ENCODE results near the gene CYP20A1.
"Not testable (repeated sequence)": the region's sequence is repeated elsewhere in the genome, so short reads cannot be mapped to it uniquely, and the experiment has no call there.

Gene CYP20A1, protein sequence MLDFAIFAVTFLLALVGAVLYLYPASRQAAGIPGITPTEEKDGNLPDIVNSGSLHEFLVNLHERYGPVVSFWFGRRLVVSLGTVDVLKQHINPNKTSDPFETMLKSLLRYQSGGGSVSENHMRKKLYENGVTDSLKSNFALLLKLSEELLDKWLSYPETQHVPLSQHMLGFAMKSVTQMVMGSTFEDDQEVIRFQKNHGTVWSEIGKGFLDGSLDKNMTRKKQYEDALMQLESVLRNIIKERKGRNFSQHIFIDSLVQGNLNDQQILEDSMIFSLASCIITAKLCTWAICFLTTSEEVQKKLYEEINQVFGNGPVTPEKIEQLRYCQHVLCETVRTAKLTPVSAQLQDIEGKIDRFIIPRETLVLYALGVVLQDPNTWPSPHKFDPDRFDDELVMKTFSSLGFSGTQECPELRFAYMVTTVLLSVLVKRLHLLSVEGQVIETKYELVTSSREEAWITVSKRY

DNA sequence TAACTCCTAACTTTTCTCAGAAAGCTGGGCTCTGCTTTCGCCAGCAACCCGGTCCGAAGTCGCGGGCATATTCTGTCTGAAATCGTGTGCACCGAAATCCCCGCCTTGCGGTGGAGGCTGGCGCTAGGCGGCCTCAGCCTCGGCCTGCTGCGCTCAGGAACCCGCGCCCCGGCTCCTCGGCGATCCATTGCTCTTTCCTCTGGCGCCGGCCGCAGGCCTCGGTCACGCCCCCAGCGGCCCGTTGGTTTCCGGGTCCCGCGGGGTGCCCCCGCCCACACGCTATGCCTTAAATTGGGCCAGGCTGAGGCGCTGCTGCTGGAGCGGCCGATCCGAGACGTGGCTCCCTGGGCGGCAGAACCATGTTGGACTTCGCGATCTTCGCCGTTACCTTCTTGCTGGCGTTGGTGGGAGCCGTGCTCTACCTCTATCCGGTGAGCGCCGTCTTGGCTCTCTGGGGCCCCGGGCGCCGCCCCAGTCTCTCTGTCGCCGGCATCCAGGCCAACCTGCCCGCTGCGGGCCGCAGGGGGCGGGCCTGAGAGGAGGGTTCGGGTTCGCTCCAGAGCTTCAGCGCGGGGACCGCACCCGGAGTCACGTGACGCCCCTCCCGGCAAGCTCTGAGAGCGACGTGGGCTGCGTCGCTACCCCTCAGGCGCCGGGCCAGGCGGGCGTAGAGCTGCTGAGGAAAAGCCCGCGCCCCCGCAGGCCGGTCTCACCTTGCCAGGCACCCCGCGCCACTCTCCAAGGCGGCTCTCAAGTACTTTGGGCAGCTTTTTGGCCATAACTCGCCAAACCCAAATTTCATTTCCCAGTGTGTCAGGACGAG, at the start of gene CYP20A1:
TSS of gene CYP20A1 (plus strand) at position 315 of the 823 bp plus-strand sequence. CDS start at position 360, 45 bp downstream.
- peak; percentile 90 to 92 for DNase-seq (ENCODE audit: low read depth in 2 of 2)

DNA sequence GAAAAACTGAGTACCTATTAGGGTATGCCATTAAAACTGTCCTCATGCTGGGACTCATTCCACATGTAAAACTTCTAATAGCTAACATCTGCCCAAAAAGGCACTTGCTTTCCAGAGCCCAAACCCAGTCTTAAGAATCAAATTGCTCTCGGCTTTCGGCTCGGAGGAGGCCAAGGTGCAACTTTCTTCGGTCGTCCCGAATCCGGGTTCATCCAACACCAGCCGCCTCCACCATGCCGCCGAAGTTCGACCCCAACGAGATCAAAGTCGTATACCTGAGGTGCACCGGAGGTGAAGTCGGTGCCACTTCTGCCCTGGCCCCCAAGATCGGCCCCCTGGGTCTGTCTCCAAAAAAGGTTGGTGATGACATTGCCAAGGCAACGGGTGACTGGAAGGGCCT, 48.3 kb upstream of the CYP20A1 start:
- DNase-seq (ENCODE audit: low read depth in 2 of 2) = not testable (repeated sequence)

DNA sequence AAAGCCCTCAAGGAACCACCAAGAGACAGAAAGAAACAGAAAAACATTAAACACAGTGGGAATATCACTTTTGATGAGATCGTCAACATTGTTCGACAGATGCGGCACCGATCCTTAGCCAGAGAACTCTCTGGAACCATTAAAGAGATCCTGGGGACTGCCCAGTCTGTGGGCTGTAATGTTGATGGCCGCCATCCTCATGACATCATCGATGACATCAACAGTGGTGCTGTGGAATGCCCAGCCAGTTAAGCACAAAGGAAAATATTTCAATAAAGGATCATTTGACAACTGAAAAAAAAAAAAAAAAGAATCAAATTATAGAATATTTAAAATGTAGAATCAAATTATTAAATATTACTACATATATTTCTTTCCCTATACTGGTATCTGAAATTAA, 47.8 kb upstream of the CYP20A1 start:
- not testable (repeated sequence) for DNase-seq (ENCODE audit: low read depth in 2 of 2)

DNA sequence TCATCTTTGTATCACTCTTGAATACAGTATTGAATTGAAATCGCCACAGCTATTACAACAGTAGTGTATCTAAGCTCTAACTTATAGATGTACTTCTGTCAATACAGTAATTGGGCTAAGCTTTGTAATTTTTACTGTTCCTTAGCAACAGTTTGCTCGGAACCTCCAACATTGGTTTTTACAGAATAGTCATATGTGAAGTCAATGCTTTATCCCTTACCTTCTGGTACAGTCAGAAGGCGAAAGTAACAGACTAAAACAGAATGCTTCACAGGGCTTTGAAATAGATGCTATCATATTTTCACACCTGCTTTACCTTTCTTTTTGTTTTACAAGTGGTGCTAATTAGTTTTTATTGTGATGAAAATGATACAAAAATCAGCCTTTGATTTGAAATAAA, 46.9 kb upstream of the CYP20A1 start:
- DNase-seq (ENCODE audit: low read depth in 2 of 2) = no peak

DNA sequence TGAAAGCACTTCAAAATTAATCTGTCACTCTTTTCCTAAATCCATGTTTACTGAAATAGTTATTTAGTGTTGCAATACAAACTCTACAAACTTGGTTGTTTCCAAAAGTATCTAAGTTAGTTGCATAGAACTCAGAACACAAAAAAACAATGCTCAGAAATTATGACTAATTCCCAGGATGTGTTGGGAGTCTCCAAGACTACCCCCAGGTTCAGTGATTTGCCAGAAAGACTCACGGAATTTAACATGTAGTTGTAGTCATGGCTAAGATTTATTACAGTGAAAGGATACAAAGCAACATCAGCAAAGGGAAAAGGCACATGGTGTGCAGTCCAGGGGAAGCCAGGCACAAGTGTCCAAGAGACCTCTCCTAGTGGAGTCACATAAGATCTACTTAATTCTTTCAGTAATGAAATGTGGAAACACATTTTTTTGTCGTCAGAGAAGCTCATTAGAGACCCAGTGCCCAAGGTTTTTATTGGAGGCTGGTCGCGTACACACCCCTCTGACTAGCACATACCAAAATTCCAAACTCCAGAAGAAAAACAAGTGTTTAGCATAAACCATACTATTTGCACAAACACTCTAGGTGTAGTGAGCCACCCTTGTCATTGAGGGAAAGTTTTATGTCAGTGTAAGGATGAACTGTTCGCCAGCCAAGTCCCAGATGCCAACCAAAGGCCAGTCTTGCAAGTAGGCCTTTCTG, 43.3 kb upstream of the CYP20A1 start:
- DNase-seq (ENCODE audit: low read depth in 2 of 2) = no peak

DNA sequence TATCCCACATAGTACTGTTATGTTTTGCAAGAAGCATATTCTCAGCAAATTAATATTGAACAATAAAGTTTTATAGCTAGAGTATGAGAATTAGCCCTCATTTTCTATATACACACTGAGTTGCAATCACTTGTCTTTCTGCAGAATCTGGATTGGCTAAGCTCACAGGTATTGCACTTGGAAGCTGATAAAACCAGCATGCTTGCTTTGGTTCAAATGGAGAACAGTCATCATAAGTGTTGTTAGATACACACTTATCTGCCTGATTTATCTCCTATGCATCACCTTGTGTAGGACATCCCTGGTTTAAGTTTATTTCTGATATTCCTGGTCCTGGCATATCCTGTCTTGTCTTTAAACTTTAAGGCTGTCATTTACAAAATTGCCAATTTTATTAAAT, 38.0 kb upstream of the CYP20A1 start:
- DNase-seq (ENCODE audit: low read depth in 2 of 2) = no peak

DNA sequence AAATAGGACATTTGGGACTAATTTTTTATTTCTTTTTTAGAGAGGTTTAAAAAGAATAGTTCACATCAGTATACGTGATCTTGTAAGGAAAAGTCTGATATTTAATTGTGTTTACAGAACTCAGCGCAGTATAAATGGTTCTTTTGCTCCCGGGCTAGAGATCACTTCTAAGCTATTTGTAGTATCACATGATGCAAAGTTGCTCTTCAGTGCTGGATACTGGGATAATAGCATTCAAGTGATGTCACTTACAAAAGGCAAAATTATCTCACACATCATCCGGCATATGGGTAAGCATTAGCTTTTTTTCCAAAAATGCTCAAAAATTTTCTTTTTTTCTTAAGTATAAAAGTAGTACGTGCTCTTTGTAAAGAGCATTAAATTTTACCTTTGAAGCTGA, 37.4 kb upstream of the CYP20A1 start:
- DNase-seq (ENCODE audit: low read depth in 2 of 2) = no peak

DNA sequence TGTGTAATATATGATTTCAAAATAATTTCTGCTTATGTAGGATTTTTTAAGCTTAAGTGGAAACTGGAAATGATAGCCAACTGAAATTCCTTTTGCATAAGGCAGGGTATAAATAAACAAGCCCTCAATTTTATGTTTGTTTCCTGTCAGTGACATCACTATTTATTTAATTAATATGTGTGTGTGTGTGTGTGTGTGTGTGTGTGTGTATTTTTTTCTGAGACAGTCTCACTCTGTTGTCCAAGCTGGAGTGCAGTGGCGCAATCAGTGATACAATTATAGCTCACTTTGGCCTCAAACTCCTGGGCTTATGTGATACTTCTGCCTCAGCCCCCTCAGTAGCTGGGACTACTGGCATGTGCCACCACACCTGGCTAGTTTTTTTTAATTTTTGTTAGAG, 29.3 kb upstream of the CYP20A1 start:
- no peak for DNase-seq (ENCODE audit: low read depth in 2 of 2)

DNA sequence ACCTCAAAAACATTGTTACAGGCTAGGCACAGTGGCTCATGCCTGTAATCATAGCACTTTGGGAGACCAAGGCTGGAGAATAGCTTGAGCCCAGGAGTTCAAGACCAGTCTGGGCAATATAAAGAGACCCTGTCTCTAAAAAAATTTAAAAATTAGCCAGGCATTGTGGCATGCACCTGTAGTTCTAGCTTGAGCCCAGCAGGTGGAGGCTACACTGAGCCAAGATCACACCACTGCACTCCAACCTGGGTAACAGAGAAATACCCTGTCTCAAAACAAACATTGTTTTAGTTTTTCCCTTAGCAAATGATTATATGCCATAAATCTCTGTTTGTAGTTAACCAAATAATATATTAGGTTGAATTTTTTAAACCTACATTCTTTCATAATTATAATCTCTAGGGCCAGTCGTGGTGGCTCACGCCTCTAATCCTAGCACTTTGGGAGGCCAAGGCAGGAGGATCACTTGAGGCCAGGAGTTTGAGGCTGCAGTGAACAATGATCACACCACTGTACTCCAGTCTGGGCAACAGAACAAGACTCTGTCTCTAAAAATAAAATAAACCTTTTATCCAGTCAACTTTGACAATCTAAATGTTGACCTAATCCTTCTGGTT, 13.3 kb upstream of the CYP20A1 start:
- no peak for DNase-seq (ENCODE audit: low read depth in 2 of 2)

DNA sequence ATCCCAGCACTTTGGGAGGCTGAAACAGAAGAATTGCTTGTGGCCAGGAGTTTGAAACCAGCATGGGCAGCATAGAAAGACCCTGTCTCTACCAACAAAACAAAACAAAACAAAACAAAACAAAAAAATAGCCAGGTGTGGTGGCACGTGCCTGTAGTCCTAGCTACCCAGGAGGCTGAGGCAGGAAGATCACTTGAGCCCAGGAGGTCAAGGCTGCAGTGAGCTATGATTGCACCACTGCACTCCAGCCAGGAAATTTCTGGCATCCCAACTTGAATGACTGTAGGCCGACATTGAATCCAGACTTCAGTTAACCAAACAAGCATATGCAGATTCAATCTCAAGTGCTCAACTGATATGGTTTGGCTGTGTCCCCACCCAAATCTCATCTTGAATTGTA, 9.1 kb upstream of the CYP20A1 start:
- not testable (repeated sequence) for DNase-seq (ENCODE audit: low read depth in 2 of 2)

DNA sequence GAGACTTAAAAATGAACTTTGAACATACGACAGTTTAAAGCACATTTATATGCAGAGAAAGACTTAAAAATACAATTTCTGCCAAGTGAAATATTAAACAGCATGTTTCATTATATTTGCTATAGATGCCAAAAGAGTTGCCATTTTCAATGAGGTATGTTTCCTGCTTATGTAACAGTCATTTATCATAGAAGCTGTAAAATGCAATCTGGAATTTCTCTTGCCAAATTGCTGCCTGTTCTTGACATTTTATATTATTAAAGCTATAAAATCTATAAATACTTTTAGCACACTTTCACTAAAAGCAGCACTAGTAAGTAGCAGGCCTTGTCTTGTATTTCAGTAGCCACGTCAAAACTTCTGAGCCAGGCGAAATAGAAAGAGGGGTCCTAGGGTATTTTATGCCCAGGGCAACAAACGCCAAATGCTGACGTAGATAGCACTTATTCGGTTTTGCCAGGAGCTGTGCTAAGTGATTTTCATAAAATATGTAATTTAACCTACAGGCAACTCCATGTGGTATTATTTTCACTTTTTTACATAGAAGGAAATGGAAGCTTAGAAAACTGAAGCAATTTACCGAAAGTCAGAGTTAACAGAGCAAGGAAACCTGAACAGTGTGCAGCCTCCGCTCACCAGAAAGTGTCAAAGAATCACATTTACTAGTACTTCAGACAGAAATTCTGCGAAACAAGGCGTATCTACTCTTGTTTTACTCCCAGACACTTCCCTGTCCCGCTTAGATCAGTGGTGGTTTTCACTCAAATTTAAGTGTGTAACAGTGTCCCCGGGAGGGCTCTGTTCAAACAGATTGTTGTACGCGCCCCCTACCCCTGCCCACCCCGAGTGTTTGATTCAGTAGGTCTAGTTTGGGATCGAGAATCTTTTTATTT, 1.2 kb upstream of the CYP20A1 start:
- no peak for DNase-seq (ENCODE audit: low read depth in 2 of 2)

DNA sequence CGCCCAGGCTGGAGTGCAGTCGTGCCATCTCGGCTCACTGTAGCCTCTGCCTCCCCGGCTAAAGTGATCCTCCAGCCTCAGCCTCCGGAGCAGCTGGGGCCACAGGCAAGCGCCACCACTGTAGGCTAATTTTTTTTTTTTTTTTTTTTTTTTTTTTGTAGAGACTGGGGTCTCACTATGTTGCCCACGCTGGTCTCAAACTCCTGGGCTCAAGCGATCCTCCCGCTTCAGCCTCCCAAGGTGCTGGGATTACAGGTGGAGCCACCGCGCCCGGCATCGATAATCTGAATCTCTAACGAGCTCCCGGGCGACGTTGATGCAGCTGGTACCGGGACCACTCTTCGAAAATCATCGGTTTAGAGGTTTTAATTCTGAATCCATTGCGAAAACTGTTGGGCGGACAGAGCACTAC, 520 bp upstream of the CYP20A1 start:
- DNase-seq (ENCODE audit: low read depth in 2 of 2) = no peak

DNA sequence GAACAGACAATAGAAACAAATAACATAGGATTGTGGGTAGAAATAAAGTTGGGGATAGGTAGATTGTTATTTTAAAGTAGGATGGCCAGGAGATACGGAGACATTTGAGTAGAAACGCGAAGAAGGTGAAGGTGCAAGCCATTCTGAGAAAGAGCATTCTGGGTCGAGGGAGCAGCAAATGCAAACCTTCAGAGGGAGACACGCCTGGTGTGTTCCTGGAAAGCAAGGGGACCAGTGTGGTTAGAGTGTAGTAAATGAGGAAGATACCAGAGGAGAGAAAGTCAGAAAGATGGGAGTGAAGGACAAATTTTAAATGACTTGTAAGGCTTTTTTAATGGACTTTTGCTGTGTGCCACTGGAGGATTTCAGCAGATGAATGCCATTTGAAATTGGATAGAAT, 1.7 kb downstream of the CYP20A1 start:
- DNase-seq (ENCODE audit: low read depth in 2 of 2) = no peak

DNA sequence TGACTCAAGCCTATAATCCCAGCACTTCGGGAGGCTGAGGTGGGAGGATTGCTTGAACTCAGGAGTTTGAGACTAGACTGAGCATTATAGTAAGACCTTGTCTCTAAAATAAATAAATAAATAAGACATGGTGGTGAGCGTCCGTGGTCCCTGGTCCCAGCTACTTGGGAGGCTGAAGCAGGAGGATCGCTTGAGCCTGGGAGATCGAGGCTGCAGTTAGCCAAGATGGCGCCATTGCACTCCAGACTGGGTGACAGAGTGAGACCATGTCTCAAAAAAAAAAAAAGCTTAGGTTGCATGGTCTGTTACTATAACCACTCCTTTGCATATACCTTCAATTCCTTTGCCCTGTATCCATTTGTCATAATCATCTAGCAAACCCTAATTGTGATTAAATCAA, 3.7 kb downstream of the CYP20A1 start:
- DNase-seq (ENCODE audit: low read depth in 2 of 2) = no peak

DNA sequence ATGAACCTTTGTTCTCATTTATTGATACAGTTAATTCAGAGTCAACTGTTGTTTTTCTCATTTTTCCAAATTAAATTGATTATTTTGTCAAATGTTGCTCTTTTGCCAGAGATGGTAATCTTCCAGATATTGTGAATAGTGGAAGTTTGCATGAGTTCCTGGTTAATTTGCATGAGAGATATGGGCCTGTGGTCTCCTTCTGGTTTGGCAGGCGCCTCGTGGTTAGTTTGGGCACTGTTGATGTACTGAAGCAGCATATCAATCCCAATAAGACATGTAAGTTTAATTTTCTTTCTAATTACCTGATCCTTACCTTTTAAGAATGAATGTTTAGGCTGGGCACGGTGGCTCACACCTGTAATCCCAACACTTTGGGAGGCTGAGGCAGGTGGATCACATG, 7.8 kb downstream of the CYP20A1 start:
- DNase-seq (ENCODE audit: low read depth in 2 of 2) = no peak

DNA sequence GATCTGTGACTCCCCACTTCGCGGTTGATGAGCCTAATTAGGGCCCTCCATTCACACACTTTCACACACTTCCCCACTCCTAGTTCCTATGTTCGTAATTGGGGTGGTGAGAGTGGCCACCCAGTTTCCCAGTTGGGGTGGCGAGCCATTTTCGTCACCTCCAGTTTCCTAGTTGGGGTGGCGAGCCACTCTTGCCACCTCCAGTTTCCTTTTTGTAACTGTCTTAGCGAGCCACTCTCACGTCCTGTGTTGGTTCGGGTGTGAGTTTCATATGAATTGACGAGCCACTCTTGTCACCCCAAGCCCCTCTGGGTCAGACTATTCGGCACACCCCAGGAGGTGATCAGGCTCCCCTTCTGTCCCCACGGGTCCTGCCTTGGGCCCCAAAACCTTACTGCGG, 14.0 kb downstream of the CYP20A1 start:
- DNase-seq (ENCODE audit: low read depth in 2 of 2) = no peak

DNA sequence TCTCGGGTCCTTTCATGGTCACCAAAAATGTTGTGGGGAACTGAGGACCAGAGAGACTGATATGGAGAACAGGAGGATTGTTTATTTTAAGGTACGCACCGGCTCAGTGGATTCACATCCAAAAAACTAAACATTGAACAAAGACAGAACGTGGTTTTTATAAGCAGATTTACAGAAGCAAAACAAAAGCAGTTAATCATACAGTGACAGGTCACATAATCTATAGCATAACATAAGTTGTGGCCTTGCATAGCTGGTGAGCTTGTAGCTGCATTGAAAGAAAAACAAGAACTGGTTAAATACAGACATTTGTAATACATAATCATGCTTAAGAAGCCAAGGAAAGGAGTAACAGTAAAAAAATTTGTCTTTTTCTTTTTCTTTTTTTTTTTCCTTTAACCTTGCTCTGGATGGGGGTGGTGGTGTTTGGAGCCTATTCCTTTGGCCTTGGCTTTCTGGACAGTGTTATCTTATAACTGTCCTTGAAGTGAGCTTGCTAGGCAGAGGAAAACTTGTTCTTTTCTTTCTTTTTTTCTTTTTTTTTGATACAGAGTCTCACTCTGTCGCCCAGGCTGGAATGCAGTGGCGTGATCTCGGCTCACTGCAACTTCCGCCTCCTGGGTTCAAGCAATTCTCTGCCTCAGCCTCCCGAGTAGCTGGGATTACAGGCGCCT, 14.7 kb downstream of the CYP20A1 start:
- not testable (repeated sequence) for DNase-seq (ENCODE audit: low read depth in 2 of 2)

DNA sequence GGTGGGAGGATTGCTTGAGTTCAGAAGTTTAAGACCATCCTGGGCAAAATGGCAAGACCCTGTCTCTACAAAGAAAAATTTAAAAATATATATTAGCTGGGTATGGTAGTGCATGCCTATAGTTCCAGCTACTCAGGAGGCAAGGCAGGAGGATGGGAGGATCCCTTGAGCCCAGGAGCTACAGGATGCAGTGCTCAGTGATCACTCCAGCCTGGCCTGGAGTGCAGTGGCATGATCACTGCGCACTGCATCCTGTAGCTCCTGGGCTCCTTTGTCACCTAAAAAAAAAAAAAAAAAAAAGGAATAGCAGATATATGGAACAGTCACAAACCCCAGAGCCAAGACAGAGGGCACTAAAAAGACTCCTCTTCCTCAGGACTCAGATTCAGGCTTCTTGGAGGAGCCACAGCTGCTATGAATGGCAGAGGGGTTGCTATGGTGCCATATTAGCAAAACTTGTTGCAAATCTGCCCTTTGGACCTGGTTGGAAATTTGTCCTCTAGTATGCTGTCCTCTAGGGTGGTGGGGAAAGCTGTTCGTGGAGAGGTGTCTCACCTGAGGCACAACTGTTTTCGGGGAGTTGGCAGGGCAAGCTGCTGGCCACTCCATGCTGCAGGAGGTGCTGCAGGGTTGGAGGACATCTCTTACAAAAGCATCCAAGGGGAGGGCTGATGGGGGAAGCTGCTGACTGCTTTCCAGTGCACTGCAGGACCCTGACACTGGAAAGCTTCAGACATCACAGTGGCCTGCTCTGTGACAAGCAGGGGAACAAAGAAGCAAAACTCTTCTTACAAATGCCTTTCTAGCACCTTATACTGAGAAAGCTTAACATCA, 22.7 kb downstream of the CYP20A1 start:
- DNase-seq (ENCODE audit: low read depth in 2 of 2) = no peak

DNA sequence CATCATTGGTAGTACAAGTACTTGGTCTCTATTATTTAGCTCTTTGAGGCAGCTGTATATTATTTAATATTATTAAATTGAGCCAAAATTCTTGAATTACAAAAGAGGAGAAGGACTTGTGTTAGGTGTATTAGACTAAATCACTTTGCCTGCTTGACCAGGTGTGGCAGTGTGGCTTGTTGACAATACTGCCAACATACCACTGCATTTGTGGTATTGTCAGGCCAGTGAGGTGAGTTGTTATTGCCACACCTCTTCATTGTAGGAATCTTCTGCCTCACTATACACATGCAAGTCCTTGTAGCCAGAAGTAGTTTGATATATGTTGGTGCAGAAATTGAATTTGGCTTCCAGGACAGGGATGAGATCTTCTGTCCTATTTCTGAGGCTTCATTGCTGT, 40.5 kb downstream of the CYP20A1 start:
- DNase-seq (ENCODE audit: low read depth in 2 of 2) = no peak
